Islet precursor cell (in vitro differentiated cells): ENCODE data around the gene SLC2A10.

Experiments
- DNase-seq: peaks from one replicate; pipeline ENCODE4 v3.0.0-alpha.2; 2018

Gene SLC2A10

GRCh38 chr20:46771195-46771588 is 61.7 kb downstream of the SLC2A10 start:
- no peak for DNase-seq

- no peak for DNase-seq
These were observed 63.5 kb downstream of the SLC2A10 start for GRCh38 chr20:46772901-46773300.

GRCh38 chr20:46773680-46774079 is 64.2 kb downstream of the SLC2A10 start:
- no peak for DNase-seq

GRCh38 chr20:46774236-46774635 is 64.8 kb downstream of the SLC2A10 start:
- DNase-seq: no peak

GRCh38 chr20:46774943-46775560 is 65.6 kb downstream of the SLC2A10 start:
- no peak for DNase-seq

GRCh38 chr20:46775806-46776205 is 66.4 kb downstream of the SLC2A10 start:
- DNase-seq: no peak

GRCh38 chr20:46777331-46777730 is 67.9 kb downstream of the SLC2A10 start:
- no peak for DNase-seq

GRCh38 chr20:46779831-46780230 is 70.4 kb downstream of the SLC2A10 start:
- no peak for DNase-seq

- DNase-seq: no peak
These were observed 75.1 kb downstream of the SLC2A10 start for GRCh38 chr20:46784436-46785127.
